ENCODE data around the gene FAM221B.

Gene FAM221B

DNA sequence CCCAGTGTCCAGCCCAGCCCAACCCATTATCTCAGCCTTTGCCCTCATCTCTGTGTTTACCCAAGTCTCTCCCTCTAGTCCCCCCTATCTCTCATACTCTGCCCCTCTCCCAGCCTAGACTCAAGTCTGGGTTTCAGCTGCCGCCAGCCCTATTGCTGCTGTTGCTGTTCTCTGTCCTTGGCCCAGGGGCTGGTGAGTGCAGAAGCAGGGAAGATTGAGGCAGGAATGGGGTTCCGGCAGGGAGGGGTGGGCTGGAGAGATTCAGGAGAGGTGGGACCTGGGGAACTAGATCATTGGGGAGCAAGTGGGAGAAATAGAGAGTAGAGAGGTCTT is 1.2 kb upstream of the FAM221B start:
- TF ChIP-seq, protein P1, sequence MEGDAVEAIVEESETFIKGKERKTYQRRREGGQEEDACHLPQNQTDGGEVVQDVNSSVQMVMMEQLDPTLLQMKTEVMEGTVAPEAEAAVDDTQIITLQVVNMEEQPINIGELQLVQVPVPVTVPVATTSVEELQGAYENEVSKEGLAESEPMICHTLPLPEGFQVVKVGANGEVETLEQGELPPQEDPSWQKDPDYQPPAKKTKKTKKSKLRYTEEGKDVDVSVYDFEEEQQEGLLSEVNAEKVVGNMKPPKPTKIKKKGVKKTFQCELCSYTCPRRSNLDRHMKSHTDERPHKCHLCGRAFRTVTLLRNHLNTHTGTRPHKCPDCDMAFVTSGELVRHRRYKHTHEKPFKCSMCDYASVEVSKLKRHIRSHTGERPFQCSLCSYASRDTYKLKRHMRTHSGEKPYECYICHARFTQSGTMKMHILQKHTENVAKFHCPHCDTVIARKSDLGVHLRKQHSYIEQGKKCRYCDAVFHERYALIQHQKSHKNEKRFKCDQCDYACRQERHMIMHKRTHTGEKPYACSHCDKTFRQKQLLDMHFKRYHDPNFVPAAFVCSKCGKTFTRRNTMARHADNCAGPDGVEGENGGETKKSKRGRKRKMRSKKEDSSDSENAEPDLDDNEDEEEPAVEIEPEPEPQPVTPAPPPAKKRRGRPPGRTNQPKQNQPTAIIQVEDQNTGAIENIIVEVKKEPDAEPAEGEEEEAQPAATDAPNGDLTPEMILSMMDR (IDR thresholded peaks at IDR 0.05; ENCODE audit: extremely low read depth, missing control alignments): no peak

DNA sequence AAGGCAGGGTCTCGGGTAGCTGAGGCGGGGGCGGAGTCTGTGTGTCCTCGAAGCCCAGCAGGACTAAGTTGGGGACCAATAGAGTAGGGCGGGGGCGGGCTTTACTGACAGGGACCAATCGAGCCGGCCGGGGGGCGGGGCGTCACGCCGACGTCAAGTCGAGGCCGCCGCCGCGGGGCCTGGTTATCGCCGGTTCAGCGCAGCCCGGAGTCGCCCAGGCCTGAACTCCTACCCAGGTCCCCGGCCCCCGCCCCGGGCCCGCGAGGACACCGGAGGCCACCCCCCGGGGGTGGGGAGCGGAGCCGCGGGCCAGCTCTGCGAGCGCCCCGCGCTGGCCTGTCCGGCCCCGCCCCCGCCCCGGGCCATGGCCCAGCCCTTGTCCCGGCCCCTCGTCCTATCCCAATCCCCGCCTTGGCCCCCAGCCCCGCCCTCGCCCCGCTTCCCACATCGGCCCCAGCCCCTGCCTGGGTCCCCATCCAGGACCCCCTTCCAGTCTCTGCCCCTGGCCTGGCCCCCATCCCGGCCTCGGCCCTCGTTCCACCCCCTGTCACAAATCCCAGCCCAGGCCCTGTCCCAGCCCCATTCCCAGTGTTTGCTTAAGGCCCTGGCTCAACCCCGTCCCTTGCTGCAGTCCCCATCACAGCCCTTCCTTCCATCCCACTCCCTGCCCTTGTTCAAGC is 692 bp upstream of the FAM221B start, which contains the start of gene TMEM8B:
TMEM8B (plus strand) TSS at position 145 of the 680 bp plus-strand sequence; CDS start at position 365, 220 bp downstream.
- peak; percentile 95 for DNase-seq (ENCODE audit: low spot score)
- TF ChIP-seq, protein P1 (IDR thresholded peaks at IDR 0.05; ENCODE audit: extremely low read depth, missing control alignments): no peak

More for the DNA sequence above, 1.2 kb upstream of the FAM221B start:
- no peak for DNase-seq (ENCODE audit: low spot score)

DNA sequence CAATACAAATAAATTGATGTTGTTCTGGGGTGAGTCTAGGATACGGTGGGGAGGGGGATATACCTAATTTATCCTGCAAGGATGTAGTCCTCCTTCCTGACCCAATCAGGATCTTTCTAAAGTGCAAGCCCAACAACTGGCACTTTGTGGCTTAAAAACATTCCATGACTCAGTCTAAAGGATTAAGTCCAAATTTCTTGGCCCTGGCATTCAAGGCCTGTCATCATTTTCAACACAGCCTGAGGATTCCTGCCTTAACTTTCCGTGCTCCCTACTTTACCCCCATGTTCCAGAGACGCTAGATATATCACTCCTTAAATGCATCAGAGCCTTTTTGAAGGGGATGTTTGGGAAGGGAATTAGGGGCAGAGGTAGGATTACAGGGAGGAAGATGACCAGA is 1.0 kb downstream of the FAM221B start:
- DNase-seq (ENCODE audit: low spot score): no peak
- TF ChIP-seq, protein P1 (IDR thresholded peaks at IDR 0.05; ENCODE audit: extremely low read depth, missing control alignments): no peak

DNA sequence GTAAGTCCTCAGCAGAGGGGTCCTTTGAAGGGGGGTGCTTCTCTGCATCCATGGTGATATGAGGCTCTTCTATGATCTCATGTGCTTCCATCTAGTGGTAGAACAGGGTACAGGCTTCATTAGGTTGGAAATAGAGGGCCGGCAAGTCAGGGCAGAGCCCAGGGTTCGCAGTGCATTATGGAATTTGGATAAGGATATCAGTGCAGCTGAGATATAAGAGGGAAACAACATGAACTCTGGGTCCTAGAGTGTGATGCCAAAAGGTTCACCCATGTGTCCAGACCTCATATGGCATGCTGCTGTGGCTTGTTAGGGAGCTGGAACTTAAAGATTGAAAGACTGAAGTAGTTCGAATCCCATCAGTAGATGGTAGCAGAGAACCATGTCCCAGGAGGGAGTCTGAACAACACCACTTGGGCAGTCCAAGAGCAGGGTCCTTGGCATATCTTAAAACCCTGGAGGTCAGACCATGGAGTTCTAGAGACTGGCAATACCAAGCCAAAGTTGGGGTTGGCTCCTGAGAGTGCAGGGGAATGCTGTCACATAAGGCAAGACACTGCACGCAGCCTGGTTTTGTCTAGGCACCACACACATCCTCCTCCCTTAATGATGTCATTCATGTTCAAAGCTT is 2.3 kb downstream of the FAM221B start:
- peak; percentile 69 for DNase-seq (ENCODE audit: low spot score)
- TF ChIP-seq, protein P1 (IDR thresholded peaks at IDR 0.05; ENCODE audit: extremely low read depth, missing control alignments): peak; percentile 72

DNA sequence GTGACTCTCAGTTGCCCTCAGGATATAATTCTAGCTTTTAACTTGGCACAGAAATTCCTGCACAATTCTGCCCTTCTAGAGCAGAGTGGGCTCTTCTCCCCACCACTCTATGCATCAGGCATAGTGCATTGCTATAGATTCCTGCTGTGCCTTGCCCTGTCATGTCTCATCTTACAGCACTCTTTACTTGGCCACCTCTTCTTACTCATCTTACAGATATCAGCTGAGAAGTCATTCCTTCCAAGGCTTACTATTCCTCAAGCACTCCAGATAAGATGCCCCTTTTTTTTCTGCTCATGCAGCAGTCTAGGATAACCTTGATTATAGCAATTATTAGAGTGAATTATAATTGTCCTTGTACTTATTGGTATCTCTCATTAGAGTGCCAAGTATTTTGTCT is 5.6 kb downstream of the FAM221B start:
- DNase-seq (ENCODE audit: low spot score): no peak
- TF ChIP-seq, protein P1 (IDR thresholded peaks at IDR 0.05; ENCODE audit: extremely low read depth, missing control alignments): no peak

DNA sequence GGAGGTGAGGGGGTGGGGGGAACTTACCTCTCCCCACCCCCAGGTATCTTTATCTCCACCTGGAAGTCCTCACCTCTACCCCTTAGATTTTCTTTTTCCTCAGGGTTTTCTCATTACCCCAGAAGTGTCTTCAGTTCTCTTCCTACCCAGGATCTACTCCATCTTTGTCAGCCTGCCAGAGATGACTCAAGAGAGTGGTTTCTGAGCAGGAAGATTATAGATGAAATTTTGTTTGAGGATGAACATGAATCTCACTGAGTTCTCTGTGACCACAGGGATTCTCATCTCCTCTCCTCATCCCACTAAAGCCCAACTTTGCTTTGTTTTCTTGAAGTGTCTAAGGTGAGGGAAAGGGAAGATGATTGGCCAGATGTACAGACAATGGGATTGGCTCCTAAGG is 8.5 kb downstream of the FAM221B start:
- DNase-seq (ENCODE audit: low spot score): no peak
- TF ChIP-seq, protein P1 (IDR thresholded peaks at IDR 0.05; ENCODE audit: extremely low read depth, missing control alignments): no peak

DNA sequence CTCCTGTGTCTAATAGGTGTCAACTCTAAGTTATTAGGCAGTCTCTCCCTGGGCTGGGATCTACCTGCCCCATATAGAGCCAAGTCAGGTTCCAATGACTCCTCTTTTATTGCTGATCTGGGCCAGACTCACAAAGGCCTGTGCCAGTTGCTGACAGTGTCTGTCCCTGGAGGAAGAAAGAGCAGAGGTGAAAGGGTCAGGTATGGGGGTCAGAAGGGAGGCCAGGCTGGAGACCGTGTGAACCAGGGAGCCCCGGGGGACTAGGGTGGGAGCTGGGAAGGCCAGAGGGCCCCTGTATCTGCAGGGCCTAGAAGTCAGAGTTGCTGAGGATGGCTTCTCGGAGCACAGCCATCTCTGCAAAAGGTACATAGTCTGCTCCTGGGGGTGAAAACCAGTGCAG is 10.2 kb downstream of the FAM221B start:
- DNase-seq (ENCODE audit: low spot score): no peak
- TF ChIP-seq, protein P1 (IDR thresholded peaks at IDR 0.05; ENCODE audit: extremely low read depth, missing control alignments): no peak

All from GM20000 (cell line).